GM18520 (cell line): ENCODE measurements around the gene TRIP4.

Experiments used
- ATAC-seq: cut with Tn5 transposase; IDR thresholded peaks from one replicate; pipeline ENCODE4 v1.9.1; 2021; ENCODE audit not compliant: unreplicated experiment

TRIP4 gene

DNA sequence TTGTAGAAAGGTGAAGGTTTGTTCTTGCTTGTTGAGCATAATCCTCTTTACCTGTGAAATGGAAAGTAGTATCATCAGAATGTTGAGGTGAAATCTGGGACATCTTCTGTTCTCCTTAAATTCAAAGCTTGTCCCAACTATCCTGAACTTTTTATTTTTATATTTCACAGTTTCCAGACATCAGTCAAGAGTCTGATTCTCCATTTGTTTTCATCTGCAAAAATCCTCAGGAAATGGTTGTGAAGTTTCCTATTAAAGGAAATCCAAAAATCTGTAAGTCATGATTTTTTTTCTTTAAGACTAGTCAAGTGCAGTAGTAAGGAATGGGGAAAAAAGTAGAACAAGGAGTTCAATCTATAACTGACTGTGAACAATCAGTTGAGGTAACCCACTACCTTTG lies 57.2 kb downstream of the TRIP4 start:
- ATAC-seq: no peak

DNA sequence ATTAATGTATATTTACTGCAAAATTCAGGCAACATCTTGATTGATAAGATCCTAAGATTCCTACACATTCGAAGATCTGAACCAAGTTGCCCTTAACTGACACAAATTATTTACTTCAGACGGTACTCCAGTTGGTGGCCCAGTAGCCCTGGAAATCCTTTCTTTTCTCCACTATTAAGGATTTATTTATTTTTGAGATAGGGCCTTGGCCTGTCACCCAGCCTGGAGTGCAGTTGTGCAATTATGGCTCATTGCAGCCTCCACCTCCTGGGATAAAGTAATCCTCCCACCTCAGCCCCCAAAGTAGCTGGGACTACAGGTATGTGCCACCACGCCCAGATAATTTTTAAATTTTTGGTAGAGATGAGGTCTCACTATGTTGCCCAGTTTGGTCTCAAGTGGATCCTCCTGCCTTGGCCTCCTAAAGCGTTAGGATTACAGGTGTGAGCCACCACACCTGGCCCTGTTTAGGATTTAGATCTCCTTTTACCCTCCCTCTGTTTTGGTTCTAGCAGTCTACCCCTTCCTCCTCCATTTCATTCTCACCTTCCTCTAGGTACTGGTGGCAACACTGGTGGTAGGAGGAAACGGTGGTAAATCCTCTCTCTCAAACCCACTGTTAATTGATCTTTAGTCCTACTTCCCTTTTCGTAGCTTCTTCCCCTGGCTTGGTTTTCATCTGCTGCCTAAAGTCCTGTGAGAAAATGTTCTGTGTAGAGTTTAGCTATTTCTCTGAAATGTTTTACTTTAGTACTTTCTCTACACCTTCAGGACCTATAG lies 60.1 kb downstream of the TRIP4 start:
- no peak for ATAC-seq

DNA sequence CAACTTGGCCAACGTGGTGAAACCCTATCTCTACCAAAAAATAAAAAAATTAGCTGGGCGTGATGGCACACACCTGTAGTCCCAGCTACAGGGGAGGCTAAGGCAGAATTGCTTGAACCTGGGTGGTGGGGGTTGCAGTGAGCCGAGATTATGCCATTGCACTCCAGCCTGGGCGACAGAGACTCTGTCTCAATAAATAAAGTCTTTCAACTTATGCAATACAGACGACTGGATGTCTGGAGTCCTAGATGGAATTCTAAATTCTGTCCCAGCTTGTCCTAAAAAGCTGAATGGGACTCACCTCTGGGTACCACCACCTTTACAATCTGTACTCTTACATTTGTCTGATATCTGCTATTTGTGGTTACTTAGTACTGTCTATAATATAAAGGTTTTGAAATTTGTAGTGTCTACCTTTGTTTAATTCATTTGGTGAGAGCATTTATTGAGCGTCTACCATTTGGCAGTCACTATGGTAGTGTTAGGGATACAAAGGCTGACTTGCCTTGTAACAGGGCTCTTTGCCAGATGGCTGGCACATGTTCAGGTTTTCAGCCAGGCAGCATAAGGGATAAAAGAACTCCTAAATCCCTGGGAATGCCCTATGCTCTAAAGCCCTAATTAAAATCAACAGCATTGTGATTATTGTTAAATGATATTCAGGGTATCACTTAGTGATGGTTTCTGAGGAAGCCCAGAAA lies 65.5 kb downstream of the TRIP4 start:
- no peak for ATAC-seq

- no peak for ATAC-seq
Measured at GRCh38 chr15:64453689-64454037, 66.0 kb downstream of the TRIP4 start.

GRCh38 chr15:64454282-64454681 lies 66.6 kb downstream of the TRIP4 start:
- no peak for ATAC-seq

DNA sequence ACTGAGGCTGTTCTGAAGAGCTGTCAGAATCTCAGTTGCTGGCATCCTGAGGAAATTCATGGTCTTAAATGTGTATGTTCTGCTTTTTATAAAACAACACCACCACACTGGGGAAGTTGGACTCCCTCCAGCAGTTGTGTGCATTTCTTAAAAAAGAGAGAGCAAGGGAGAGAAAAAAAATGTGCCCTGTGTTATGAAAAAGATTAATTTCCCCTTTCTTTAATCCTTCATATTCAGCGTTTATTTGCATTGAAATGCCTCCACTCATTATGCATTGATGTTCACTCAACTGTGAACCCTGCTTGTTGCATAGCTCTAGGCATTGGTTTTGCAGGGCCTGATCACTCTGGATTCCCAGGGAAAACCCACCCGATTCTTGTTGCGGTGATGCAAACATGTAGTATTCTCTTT lies 68.3 kb downstream of the TRIP4 start:
- ATAC-seq: no peak

- no peak for ATAC-seq
Measured at GRCh38 chr15:64456634-64457108, 69.0 kb downstream of the TRIP4 start.

- no peak for ATAC-seq
Measured at GRCh38 chr15:64459066-64459781, 71.6 kb downstream of the TRIP4 start.

GRCh38 chr15:64460206-64460723 lies 72.6 kb downstream of the TRIP4 start, which contains the start of gene ZNF609:
TSS of gene ZNF609 (plus strand) at chr15:64460578. CDS start at chr15:64499420, 38,842 bp downstream.
- no peak for ATAC-seq

DNA sequence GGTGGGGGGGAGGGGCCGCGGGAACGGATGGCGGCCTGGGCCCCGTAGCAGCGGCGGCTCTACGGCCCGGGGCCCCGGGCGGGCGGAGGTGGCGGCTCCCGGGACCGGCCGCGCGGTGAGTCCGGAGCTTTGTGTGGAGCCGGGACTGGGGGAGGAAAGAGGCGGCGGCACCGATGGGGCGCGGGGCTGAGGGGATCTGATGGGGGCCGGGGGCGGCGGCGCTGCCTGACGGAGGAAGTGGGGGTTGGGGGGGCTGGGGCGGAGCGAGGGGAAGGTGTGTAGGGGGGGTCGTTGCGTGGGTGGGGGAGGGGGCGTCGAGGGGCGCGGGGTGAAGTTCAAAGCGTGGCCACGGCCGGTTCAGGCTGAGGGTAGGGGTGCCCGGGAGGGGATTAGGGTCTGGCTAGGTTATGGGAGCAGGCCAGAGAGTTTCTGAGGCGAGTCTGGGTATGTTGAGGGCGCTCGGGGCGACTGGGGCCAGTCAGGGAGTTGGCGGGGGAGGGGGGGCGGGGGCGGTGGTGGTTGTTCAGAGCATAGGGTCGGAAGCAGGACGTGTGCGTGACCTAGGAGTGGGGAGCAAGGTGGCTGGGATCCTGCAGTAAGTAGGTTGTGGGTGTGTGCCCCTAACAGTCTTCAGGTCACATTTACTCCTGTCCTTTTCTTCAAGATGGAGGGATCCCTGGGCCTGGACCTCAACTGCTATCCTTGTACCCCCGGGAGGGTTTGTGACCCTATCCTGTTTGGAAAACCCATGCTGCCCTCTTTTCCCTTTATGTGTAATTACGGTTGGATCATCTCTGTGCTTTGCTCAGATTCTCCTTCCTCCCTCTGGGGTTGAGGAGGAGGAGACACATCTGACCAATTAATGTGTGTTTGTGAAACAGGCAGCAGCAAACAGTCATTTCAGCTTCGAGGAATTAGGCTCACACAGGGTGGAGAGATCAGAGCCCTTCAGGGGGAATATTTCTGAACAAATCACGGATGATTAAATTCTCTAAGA lies 73.4 kb downstream of the TRIP4 start:
- no peak for ATAC-seq

- ATAC-seq: no peak
Measured at GRCh38 chr15:64461721-64462162, 74.1 kb downstream of the TRIP4 start.

DNA sequence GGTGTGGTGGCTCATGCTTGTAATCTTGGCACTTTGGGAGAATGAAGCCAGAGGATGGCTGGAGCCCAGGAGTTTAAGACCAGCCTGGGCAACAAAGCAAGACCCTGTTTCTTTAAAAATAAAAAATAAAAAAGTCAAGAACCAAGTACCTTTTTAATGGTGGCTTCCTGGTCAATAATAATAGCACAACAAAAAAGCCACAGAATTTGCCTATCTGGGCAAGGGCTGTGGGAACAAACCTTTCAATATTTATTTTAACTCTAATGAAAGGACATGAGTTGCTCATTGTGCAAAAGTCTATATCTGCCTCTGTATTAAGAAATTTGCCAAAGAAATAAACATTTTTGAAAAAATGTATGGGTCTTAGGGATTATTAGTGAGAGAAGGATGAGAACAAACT lies 74.9 kb downstream of the TRIP4 start:
- ATAC-seq: no peak

DNA sequence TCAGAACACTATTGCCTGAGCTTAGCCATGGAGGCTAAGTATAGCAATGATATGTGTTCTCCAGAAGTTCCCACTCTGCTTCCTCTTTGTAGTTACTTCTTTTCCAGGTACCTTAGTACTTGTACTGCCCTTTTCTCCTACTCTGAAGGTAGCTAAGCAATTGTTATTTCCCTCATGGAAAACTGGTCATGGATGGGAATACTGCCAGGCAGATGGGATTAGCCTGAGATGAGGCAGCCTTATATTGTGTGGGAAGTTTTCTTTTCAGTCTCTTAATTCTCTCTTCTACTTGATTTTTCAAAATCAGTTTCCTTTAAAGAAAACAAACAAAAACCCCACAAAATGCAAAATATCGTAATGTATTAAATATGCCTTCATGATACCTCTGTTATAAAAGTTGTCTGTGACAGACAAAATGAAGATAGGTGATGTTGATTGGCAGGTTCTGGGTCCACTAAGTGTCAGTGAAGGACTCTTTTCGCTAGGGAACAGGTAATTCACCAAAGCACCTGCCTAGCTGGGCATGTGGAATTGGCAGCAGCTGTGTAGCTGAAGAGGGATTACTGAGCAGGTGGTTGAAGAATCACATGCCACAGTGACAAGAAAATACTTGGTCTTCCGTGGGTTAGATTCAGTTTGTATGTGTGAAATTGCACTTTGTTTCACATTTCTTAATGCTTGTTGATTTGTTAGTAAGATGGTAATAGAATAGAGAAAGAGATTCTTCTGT lies 76.8 kb downstream of the TRIP4 start:
- ATAC-seq: no peak

- ATAC-seq: no peak
Measured at GRCh38 chr15:64466408-64467141, 78.9 kb downstream of the TRIP4 start.

GRCh38 chr15:64472161-64472560 lies 84.5 kb downstream of the TRIP4 start:
- ATAC-seq: no peak

- no peak for ATAC-seq
Measured at GRCh38 chr15:64474846-64475245, 87.2 kb downstream of the TRIP4 start.

- no peak for ATAC-seq
Measured at GRCh38 chr15:64476550-64476949, 88.9 kb downstream of the TRIP4 start.

GRCh38 chr15:64478863-64479262 lies 91.2 kb downstream of the TRIP4 start:
- ATAC-seq: no peak

GRCh38 chr15:64480891-64481290 lies 93.3 kb downstream of the TRIP4 start:
- no peak for ATAC-seq
